OCI-LY7 (cell line): Measurements from ENCODE around the gene HSDL2. TPM values are rescaled to one million over a fixed set of nuclear protein-coding genes. Genes with fewer than 3 reads are reported as not detected.

Source experiments
- BruUV-seq: library from RNA; stranded (reverse); fragments of 400-500 nt; replicated peaks from 2 replicates; lab custom pipeline; 2021; lab: Mats Ljungman, UMichigan
- CTCF ChIA-PET: fragments of 300-600 bp; sonication (Branson Sonifier 250); formaldehyde crosslinking; loops from one replicate; lab custom pipeline; 2022; ENCODE audit warnings: antibody characterized with exemption; ENCODE audit not compliant: unreplicated experiment; lab: Charles Lee
- POLR2A ChIA-PET: fragments of 300-600 bp; sonication (Branson Sonifier 250); formaldehyde crosslinking; loops from one replicate; lab custom pipeline; 2022; ENCODE audit warnings: antibody characterized with exemption; lab: Charles Lee
- DNase-seq: peaks from one replicate; pipeline ENCODE4 v3.0.0-alpha.2; 2015; ENCODE audit warnings: low spot score
- H2AFZ ChIP-seq: fragments of 200-600 bp; sonication (generic), shearing (Covaris generic); 2 replicates; pipeline ENCODE4 v1.6.1; 2014; ENCODE audit warnings: mild to moderate bottlenecking, antibody characterized with exemption, low read length, moderate library complexity
- H3K27ac ChIP-seq: fragments of 200-600 bp; sonication (generic); 2 replicates; pipeline ENCODE4 v1.5.1; 2014; ENCODE audit warnings: mixed run types, low read depth, mild to moderate bottlenecking, moderate library complexity, low read length, inconsistent platforms; ENCODE audit not compliant: poor library complexity, severe bottlenecking
- H3K36me3 ChIP-seq: fragments of 200-600 bp; sonication (generic); 2 replicates; pipeline ENCODE4 v1.6.1; 2014; ENCODE audit warnings: mild to moderate bottlenecking, antibody characterized with exemption, low read length, moderate library complexity, mixed read lengths; ENCODE audit not compliant: insufficient read depth
- H3K4me1 ChIP-seq: fragments of 200-600 bp; sonication (generic); 2 replicates; pipeline ENCODE4 v1.5.1; 2014; ENCODE audit warnings: mild to moderate bottlenecking, low read length; ENCODE audit not compliant: insufficient read depth, poor library complexity, severe bottlenecking
- H3K4me2 ChIP-seq: fragments of 200-600 bp; sonication (generic); 2 replicates; pipeline ENCODE4 v1.6.1; 2014; ENCODE audit warnings: mild to moderate bottlenecking, low read length
- H3K4me3 ChIP-seq: fragments of 200-600 bp; sonication (generic); 2 replicates; pipeline ENCODE4 v1.5.1; 2014; ENCODE audit warnings: mild to moderate bottlenecking, low read depth, low read length; ENCODE audit not compliant: poor library complexity, severe bottlenecking
- H3K79me2 ChIP-seq: fragments of 200-600 bp; sonication (generic); 2 replicates; pipeline ENCODE4 v1.6.1; 2016; ENCODE audit warnings: low read depth, mild to moderate bottlenecking, low read length, moderate library complexity, mixed read lengths; ENCODE audit not compliant: insufficient read depth
- H3K9me2 ChIP-seq: fragments of 200-600 bp; sonication (generic); 2 replicates; pipeline ENCODE4 v1.6.1; 2016; ENCODE audit warnings: mild to moderate bottlenecking, low read length, mixed read lengths; ENCODE audit not compliant: insufficient read depth
- H3K9me3 ChIP-seq: fragments of 200-600 bp; sonication (generic); 2 replicates; pipeline ENCODE4 v1.6.1; 2014; ENCODE audit warnings: mild to moderate bottlenecking, mixed run types, low read length, mixed read lengths
- H4K20me1 ChIP-seq: fragments of 200-600 bp; sonication (generic); 2 replicates; pipeline ENCODE4 v1.6.1; 2014; ENCODE audit warnings: mild to moderate bottlenecking, antibody characterized with exemption, low read length, moderate library complexity, mixed read lengths; ENCODE audit not compliant: insufficient read depth
- CTCF ChIP-seq: fragments of 200-600 bp; sonication (generic); conservative IDR thresholded peaks from 2 replicates; pipeline ENCODE4 v1.5.1; 2014; ENCODE audit warnings: mild to moderate bottlenecking, antibody characterized with exemption, low read length, moderate library complexity, mixed read lengths
- EZH2phosphoT487 ChIP-seq: fragments of 200-600 bp; sonication (generic); IDR thresholded peaks from 2 replicates; pipeline ENCODE4 v1.6.1; 2018; ENCODE audit warnings: low read depth, borderline replicate concordance, mild to moderate bottlenecking, mixed run types, antibody characterized with exemption, low read length, moderate library complexity, mixed read lengths
- intact Hi-C: fragments of 100-400 bp; cut with micrococcal nuclease; formaldehyde crosslinking; loops from one replicate; pipeline ENCODE4 v1.10.0; 2022; ENCODE audit not compliant: unreplicated experiment
- total RNA-seq, 2 experiments: library from RNA; depleted of rRNA in 1 of 2; stranded (reverse); fragments of >200 nt in 1 of 2; shearing (Covaris generic) in 1 of 2; gene quantifications; 2 replicates each; pipeline ENCODE4 v1.2.3, GENCODE V29; 2014 to 2022

HSDL2 gene
- total RNA-seq, 2 experiments from 2014 or later = 12.7 to 16.6 TPM

- BruUV-seq = no TSS peak
- no peaks in the 10 kb centered on the region; the same call in 1 of the 2 replicates for H3K36me3 ChIP-seq
- no peaks in the 10 kb centered on the region for H3K9me3 ChIP-seq
- H3K4me3 ChIP-seq = no peak overlapping the region
- no peaks in the 10 kb centered on the region for H3K9me2 ChIP-seq
- ChIA-PET CTCF (no interaction called here), POLR2A (interaction anchor here (0.6 to 0.7 kb wide), 3 partner anchors 43 to 271 kb away, joined by 3 to 4 read pairs (median 3); no protein-coding TSS in a partner anchor)
- no peak overlapping the region for H2AFZ ChIP-seq
- no peaks in the 10 kb centered on the region for H4K20me1 ChIP-seq
- H3K4me1 ChIP-seq = peaks cover 12% of the 10 kb centered on the region
- intact Hi-C loops = no loop called here
- no peak overlapping the region for H3K4me2 ChIP-seq
- DNase-seq = no peak
- H3K79me2 ChIP-seq = no peaks in the 10 kb centered on the region
- no peak for TF ChIP-seq EZH2phosphoT487
- no peak for TF ChIP-seq CTCF
- H3K27ac ChIP-seq = no peak overlapping the region
These were observed 65.3 kb downstream of the HSDL2 start for GRCh38 chr9:112445196-112445595.

GRCh38 chr9:112446080-112446479 is 66.2 kb downstream of the HSDL2 start:
- no peak overlapping the region for H3K4me3 ChIP-seq
- H3K79me2 ChIP-seq = no peaks in the 10 kb centered on the region
- no peak overlapping the region for H2AFZ ChIP-seq
- H3K9me2 ChIP-seq = no peaks in the 10 kb centered on the region
- ChIA-PET POLR2A (no interaction called here), CTCF (interaction anchor here (0.8 kb wide), 1 partner anchor 11 kb away, joined by 3 read pairs; no protein-coding TSS in a partner anchor)
- H4K20me1 ChIP-seq = no peaks in the 10 kb centered on the region
- no peaks in the 10 kb centered on the region for H3K9me3 ChIP-seq
- BruUV-seq = no TSS peak
- no peak for TF ChIP-seq CTCF
- TF ChIP-seq EZH2phosphoT487 = no peak
- no peak overlapping the region for H3K27ac ChIP-seq
- no peaks in the 10 kb centered on the region; the same call in 1 of the 2 replicates for H3K36me3 ChIP-seq
- H3K4me1 ChIP-seq = peaks cover 16% of the 10 kb centered on the region
- no peak overlapping the region for H3K4me2 ChIP-seq
- no peak for DNase-seq
- intact Hi-C loops = no loop called here

DNA sequence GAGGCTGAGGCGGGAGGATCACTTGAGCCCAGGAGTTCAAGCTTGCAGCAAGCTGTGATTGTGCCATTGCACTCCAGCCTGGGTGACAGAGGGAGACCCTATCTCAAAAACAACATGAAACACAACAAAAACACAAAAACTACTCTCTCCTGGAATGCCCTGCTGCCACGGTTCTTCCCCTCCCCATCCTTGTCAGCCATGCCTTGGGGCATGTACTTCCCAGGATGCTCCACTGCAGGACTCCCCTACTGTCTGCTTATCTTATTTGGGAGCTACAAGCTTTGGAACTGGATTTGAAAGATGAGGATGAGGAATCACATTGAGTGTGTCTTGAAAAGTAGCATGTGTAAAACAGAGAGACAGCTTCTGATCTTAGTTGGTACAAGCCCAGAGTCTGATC is 66.6 kb downstream of the HSDL2 start:
- TF ChIP-seq CTCF (no peak), EZH2phosphoT487 (no peak)
- H3K27ac ChIP-seq = no peak overlapping the region
- CTCF ChIA-PET = interaction anchor here (0.6 to 0.8 kb wide), 2 partner anchors 12 to 60 kb away, joined by 3 read pairs; no protein-coding TSS in a partner anchor

More for the DNA sequence above, 66.6 kb downstream of the HSDL2 start:
- Histone ChIP-seq H3K79me2 (no peaks in the 10 kb centered on the region), H3K9me3 (no peaks in the 10 kb centered on the region), H3K4me2 (no peak overlapping the region), H3K4me3 (no peak overlapping the region), H3K36me3 (no peaks in the 10 kb centered on the region), H2AFZ (no peak overlapping the region), H4K20me1 (no peaks in the 10 kb centered on the region), H3K4me1 (peaks cover 20% of the 10 kb centered on the region), H3K9me2 (no peaks in the 10 kb centered on the region)
- BruUV-seq = no TSS peak
- DNase-seq = no peak
- intact Hi-C loops = no loop called here
- POLR2A ChIA-PET = no interaction called here
